ENCODE data around the gene GRIK5. TPM values are rescaled to one million over a fixed set of nuclear protein-coding genes. Genes with fewer than 3 reads are reported as not detected.
A peak's percentile ranks its signal among the peaks of the same experiment; 100 is the strongest.
"Not testable (repeated sequence)": the region's sequence is repeated elsewhere in the genome, so short reads cannot be mapped to it uniquely, and the experiment has no call there.

Gene GRIK5
- polyA plus RNA-seq, 5 donors: 3.8 to 8.0 (median 6.0) TPM

GRCh38 chr19:41993612-41994483, 76.2 kb downstream of the GRIK5 start, which contains the start of gene ATP1A3:
Gene ATP1A3 (minus strand): TSS chr19:41994230. CDS start chr19:41994076, 154 bp downstream.
- no peak for DNase-seq

GRCh38 chr19:41991925-41992569, 78.0 kb downstream of the GRIK5 start:
- DNase-seq: not testable (repeated sequence)

- no peak for DNase-seq
Observed at GRCh38 chr19:41991025-41991424, 79.0 kb downstream of the GRIK5 start.

DNA sequence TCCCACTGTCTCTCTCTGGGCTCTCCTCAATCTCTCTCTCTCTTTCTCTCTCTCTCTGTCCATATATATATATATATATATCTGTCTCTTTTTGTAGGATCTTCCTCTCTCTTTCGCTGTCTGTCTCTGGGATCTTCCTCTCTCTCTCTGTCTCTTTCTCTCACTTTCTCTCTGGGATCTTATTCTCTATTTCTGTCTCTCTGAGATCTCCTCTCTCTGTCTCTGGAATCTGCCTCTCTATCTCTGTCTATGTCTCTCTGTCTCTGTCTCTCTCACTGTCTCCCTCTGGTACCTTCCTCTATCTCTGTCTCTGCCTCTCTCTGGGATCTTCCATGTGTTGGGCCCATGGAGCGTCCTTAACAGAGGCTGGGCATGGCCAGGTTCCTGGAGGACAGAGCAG, 79.4 kb downstream of the GRIK5 start:
- DNase-seq: no peak

- DNase-seq: no peak
Observed at GRCh38 chr19:41990028-41990427, 80.0 kb downstream of the GRIK5 start.

DNA sequence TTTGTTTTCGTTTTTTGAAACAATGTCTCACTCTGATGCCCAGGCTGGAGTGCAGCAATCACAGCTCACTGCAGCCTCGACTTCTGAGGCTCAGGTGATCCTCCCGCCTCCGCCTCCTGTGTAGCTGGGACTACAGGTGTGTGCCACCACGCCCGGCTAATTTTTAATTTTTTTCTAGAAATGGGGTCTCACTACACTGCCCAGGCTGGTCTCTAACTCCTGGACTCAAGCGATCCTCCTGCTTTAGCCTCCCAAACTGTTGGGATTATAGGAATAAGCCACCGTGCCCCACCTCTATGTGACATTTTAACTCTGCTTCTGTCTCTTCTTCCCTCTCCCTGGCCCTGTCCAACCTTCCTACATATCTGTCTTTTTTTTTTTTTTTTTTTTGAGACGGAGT, 81.1 kb downstream of the GRIK5 start:
- DNase-seq: no peak

DNA sequence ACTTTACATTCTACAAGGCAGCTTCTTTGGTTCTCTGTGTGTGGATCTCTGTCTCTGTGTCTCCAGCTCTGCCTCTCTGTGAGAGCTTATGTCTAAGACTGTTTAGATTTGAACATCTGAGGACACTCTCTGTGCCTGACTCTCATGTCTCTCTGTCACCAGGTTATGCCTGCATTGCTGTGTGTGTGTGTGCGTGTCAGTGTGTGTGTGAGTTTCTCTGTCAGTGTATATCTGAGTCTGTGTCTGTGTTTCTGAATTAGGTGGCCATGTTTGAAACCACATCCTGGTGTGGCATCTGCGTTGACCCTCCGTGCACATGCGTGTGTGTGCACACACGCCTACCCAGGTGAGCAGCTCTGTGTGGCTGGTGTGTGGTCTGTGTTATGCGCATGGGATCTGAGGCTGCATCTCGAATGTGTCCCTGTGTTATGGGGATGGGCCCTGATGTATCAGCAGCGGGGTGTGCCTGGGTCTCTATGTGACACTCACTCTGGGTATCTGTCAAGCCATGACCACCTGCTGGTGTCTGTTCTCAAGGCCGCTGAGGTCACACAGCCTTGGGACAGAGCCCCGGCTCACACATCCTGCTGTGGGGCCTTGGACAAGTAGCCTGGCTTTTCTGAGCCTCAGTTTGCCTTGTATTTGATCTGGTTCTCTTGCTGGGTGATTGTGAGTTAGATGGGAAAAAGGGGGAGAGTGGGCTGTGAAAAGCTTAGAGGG, 82.7 kb downstream of the GRIK5 start:
- DNase-seq: no peak

- no peak for DNase-seq
Observed at GRCh38 chr19:41984961-41985360, 85.0 kb downstream of the GRIK5 start.

GRCh38 chr19:41981724-41982123, 88.3 kb downstream of the GRIK5 start:
- DNase-seq: no peak

- DNase-seq: no peak
Observed at GRCh38 chr19:41978470-41978869, 91.5 kb downstream of the GRIK5 start.

GRCh38 chr19:41977916-41978315, 92.1 kb downstream of the GRIK5 start:
- DNase-seq: no peak

DNA sequence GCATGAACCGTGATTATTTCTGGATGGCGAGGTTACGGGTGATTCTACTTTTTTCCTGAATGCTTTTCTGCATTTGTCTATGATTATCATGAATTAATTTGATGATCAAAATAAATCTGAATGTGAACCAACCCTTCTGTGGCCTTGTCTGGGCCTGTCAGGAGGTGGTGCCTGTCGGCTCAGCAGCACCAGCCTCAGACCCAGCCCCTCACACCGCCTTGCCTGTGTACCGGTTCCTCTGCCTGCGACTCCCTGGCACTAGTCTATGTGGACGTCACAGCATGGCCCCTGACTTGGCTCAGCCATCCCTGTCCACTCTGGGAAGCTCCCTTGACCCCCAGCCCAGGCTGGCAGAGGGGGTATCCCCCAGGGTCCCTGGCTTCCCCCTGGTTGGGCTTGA, 95.4 kb downstream of the GRIK5 start:
- no peak for DNase-seq

DNA sequence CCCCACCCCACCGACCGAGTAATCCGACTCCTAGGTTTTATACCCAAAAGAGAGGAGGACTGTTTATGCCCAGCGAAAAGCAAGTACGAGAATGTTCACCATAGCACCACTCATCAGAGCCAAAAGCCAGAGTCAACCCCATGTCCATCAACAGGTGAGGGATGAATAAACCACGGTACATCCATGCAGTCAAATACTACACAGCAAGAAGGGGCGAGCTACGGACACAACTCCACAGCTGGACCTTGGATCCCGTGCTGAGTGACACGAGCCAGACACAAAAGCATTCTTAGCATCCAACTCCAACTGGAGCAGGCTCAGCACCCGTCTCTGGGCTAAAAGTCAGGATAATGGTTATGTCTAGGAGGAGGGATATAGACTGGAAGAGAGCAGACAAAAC, 98.6 kb downstream of the GRIK5 start:
- no peak for DNase-seq

- DNase-seq: no peak
Observed at GRCh38 chr19:41969772-41970458, 100.1 kb downstream of the GRIK5 start.

DNA sequence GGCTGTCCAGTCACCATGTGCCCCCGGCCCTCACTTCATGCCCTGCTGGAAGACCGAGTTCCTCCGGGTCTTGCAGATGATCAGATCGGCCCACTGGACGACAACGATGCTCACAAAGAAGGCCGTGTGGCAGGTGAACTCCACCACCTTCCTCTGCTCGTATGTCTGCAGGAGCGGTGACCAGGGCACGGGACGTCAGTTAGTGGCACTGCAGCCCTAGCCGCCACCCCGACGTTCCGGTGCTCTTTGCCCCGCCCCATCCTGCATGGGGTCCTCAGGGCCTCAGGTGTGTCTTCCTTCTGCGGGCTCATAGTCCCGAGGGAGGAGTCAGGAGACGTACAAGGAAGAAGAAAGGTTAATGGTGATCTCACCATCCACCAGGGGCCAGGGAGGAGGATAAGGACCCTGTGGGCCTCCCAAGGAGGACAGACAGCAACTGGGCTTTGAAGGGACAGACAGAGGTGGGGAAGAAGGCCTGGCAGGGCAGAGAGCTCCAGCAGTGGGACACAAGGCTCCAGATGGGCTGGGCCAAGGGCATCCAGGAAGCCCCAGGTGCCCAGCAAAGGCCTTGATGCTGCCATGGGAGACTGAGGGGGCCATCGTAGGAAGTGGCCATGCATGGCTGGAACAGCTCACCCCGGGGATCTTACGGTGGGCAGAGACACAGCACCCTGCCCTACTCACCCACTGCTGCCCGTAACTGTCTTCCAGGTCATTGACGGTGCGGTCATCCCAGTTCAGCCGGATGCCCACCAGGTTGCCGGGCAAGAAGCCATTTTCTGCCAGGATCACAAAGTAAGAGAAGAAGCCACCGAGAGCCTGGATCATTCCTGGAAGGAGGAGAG, 101.0 kb downstream of the GRIK5 start:
- DNase-seq: no peak

DNA sequence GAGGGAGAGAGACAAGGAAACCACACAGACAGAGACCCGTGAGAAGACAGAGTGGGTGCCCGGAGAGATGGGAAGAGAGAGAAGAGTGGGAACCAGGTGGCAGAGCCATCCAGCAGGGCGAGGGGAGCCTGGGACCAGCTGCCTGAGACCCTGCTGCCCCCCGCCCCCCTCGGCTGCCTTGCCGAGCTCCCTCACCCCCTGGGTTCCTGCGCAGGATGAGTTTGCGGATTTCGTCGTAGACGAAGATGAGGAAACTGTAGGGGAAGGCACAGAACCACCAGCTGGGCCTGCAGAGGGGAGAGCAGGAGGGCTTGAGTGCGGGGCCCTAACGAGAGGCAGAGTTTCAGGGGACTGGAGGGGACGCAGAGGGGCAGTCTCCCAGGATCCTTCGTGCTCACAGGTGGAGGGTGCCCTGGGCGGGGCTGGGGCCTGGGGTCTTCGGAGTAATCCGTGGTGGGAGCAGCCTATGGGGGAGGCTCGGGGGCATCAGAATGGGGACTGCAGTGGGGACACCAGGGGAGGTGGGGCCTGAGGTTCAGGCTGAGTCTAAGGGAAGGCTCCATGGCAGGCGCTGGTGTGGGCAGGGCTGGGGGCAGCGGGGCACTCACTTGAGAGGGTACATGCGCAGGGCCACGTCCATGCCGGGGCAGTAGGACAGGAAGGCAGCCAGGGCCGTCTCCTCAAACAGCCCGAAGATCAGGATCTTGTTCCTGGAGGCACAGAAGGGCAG, 102.8 kb downstream of the GRIK5 start:
- DNase-seq: no peak

- DNase-seq: no peak
Observed at GRCh38 chr19:41965106-41965505, 104.9 kb downstream of the GRIK5 start.

DNA sequence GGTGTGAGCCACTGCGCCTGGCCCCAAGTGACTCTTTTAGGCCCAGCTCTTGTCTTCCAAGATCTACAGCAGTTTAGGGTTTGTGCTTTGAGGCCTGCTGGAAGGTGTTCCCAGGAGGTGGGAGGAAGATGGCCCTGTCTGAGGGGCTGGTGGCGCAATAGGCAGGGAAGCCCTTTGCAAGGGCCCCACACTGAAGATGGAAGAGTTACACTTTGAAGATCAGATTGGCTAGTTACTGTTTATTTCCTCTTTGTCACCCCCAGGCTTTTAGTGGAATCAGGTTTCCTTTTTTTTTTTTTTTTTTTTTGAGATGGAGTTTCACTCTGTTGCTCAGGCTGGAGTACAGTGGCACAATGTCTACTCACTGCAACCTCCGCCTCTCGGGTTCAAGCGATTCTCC, 109.0 kb downstream of the GRIK5 start:
- DNase-seq: no peak

- peak; percentile 81 to 87 for DNase-seq
Observed at GRCh38 chr19:41959056-41960053, 110.7 kb downstream of the GRIK5 start, which contains the start of gene RABAC1. Gene RABAC1 (minus strand): TSS chr19:41959321. CDS start chr19:41959292, 29 bp downstream.

Measured in right lung (tissue), 5 donors.